HG02571 (cell line): Measurements from ENCODE around the gene RERE.
"Not testable (repeated sequence)": the region's sequence is repeated elsewhere in the genome, so short reads cannot be mapped to it uniquely, and the experiment has no call there.

Source experiments
- ATAC-seq: cut with Tn5 transposase; IDR thresholded peaks from one replicate; pipeline ENCODE4 v1.9.1; 2021; ENCODE audit warnings: mild to moderate bottlenecking, moderate library complexity; ENCODE audit not compliant: unreplicated experiment

RERE gene

GRCh38 chr1:8754247-8754650 lies 63.2 kb downstream of the RERE start:
- ATAC-seq = no peak

- ATAC-seq = no peak
Measured at GRCh38 chr1:8753736-8754135, 63.7 kb downstream of the RERE start.

GRCh38 chr1:8752921-8753713 lies 64.3 kb downstream of the RERE start:
- ATAC-seq = no peak

DNA sequence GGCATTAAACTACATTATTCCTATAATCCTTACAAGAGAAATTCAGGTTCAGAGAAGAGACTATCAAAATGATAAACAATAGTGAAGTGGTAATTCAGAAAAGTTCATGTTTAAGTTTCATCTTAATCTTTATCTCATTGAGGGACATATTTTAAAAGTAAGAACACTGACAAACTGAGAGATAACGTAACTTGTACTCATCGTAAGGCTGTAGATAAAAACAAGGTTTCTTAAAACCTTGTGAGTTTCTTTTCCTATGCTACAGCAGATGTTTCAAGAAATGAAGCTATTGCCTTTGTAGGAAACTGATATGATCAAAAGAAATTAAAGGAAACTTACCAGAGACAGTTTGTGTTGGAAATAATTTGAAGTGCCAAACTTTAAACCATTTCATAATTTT lies 65.0 kb downstream of the RERE start:
- ATAC-seq = no peak

DNA sequence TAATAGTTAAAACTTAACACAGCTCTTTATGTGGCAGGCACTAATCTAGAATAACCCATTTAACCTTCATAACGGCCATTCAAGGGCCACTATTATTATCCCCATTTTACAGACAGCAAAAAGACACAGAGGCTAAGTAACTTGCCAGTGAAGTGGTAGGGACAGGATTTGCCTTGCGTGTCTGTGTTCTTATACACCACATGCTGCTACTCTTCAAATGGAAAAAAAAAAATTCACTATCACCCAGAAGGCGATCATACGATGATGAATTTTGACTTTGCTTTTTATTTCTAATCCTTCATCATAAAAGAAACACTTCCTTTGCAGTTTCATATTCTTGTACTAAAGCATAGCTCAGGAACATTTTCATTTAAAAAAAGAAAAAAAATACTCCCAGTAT lies 65.5 kb downstream of the RERE start:
- no peak for ATAC-seq

DNA sequence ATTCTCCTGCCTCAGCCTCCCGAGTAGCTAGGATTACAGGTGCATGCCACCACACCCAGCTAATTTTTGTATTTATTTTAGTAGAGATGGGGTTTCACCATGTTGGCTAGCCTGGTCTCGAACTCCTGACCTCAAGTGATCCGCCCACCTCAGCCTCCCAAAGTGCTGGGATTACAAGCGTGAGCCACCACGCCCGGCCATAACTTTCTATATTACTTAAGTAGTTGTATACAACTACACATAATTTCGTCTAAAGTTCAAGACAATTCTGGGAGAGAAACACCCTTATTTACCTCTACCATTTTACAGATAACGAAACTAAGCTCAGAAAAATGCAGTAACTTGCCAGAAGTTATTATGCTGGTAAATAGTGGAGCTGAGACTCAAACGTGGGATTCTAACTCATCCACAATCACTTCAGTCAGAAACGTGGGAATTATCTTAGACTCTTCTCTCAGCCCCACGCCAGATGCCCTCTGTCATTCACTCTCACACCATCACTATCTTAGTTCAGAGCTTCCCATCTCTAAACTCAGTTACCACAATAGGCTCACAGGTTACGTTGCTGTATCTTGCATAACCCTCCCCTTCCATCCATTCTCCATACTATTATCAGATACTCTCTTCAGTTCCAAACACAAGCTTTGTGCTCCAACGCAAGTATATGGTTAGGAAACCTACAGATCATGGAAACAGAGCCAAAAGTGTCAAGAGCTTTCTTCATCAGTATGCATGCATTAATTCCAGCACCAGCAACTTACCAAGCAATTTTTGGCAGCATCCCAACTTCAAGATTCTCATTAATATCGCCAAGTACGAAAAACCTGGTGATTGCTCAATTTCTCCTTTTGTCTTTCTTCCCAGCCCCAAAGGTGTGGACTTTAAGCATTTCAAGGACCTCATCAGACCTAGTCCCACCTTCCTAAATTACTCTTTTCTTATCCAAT lies 69.3 kb downstream of the RERE start:
- ATAC-seq = no peak

- no peak for ATAC-seq
Measured at GRCh38 chr1:8746554-8746953, 70.9 kb downstream of the RERE start.

DNA sequence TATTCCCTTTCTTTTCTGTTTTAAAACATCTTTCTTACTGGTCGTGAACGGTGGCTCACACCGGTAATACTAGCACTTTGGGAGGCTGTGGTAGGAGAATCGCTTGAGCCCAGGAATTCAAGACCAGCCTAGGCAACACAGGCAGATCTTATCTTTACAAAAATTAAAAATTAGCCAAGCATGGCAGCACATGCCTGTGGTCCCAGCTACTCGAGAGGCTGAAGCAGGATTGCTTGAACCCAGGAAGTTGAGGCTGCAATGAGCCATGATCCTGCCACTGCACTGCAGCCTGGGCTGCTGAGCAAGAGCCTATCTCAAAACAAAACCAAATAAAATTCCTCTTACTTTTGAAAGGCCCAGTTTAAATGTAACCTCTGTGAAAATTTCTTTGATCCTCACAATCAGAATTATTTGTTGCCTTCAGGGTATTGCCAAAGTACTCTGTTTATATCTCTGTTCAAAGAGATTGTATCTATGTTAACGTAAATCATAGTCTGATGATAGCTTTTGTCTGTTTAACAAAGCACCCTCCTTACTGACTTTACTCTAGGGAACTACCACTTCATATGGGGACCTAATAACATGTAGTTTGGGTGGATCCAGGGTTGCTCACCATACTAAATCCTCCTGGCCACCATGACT lies 71.6 kb downstream of the RERE start:
- ATAC-seq = no peak

GRCh38 chr1:8745346-8745745 lies 72.1 kb downstream of the RERE start:
- no peak for ATAC-seq

DNA sequence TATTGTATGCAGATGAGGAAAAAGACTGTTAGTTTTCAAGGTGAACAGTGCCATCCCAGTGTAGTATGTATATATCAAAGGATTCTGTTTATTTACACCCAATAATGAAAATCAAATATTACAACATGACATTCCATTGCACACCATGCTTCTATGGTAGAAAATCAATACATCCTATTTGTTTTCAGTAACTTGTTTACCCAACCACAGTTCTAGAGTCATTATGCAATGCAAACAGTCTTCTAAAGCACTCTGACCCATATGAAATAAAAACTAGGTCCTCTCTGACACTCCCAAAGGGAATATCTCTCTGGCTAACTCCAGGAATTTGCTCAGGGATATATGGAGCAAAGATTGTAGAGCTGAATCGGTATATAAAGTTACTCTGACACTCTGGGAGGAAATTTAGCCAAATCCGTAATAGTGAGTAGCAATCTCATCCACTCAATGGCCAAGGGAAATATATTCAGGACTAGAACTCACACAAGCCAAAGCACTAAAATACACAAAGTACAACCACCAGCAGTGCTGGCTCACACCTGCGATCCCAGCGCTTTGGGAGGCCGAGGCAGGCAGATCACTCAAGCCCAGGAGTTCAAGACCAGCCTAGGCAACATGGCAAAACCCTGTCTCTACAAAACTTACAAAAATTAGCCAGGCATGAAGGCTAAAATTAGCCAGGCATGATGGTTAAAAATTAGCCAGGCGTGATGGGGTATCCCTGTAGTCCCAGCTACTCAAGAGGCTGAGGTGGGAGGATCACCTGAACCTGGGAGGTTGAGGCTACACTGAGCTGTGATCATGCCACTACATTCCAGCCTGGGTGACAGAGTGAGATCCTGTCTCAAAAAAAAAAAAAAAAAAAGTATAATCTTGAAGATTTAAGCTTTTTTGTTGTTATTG lies 75.2 kb downstream of the RERE start:
- ATAC-seq = no peak

DNA sequence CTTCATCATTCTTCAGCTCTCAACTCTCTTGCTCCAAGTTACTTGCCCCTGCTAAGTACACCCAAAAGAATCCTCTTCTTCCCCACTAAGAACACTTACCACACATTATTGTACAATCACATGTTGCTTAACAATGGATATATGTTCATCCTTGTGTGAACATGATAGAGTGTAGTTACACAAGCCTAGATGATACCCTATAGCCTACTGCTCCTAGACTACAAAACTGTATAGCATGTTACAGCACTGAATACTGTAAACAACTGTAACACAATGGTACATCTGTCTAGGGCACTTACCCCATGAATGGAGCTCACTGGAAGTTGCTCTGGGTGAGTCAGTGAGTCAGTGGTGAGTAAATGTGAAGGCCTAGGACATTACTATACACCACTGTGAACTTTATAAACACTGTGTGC lies 77.4 kb downstream of the RERE start:
- no peak for ATAC-seq

- no peak for ATAC-seq
Measured at GRCh38 chr1:8739377-8739776, 78.1 kb downstream of the RERE start.

GRCh38 chr1:8736927-8737326 lies 80.5 kb downstream of the RERE start:
- no peak for ATAC-seq

DNA sequence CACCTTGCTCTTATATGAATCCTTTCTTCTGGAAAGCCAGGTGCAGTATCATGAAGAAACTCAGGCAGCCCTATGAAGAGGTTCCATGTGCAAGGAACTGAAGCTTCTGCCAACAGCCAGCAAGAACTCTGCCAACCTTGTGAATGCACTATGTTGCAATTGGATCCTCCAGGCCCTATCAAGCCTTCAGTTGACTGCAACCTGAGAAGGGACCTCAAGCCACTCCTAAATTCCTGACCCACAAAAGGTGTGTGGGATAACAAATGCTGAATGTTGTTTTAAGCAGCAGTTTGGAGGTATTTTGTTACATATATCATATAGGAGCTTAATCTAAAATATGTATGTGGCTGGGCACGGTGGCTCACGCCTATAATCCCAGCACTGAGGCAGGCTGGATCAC lies 84.0 kb downstream of the RERE start:
- ATAC-seq = no peak

DNA sequence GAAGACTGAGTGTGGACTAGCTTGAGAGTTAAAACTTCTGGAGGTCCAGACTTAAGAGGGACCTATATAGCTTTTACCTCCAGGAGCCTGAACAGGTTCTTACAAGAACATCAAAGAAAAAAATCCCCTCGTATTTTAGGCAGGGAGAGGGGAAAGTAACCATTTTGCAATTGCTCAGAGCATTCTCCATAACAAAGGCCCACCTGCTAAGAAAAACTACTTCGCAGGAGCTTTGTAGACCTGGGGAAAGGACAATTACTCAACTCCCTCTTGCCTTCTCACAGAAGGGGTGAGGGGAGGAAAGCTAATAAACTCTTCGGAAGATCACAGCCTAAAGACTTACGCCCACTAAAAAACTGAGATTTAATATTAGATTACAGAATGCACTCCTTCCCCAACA lies 86.3 kb downstream of the RERE start:
- ATAC-seq = no peak

GRCh38 chr1:8728464-8728863 lies 89.0 kb downstream of the RERE start:
- ATAC-seq = no peak

DNA sequence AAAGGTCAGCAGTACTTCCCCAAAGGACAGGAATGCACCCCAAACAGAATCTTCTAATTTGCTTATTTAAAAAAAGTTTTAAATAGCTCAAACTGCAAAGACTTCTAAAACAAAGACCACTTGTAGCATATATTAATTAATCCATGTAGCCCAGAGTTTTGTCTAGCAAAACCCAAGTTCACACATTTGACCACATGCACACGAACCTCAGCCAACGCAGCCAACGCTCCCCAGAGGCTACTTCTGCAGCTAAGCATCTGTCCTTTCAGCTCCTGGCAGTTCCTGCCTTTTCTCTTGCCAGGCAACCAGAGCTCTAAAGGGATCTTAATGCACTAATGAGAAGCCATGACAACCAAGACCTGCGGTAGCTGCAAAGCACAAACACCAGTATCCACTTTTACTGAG lies 89.6 kb downstream of the RERE start:
- no peak for ATAC-seq

DNA sequence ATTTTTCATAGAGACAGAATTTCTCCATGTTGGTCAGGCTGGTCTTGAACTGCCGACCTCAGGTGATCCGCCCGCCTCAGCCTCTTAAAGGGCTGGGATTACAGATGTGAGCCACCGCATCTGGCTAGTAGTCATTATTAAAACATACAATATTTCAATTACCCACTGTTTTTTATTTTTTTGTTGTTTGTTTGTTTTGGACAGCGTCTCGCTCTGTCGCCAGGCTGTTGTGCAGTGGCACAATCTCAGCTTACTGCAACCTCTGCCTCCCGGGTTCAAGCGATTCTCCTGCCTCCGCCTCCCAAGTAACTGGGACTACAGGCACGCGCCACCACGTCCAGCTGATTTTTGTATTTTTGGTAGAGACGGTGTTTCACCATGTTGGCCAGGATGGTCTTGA lies 90.1 kb downstream of the RERE start:
- not testable (repeated sequence) for ATAC-seq

- not testable (repeated sequence) for ATAC-seq
Measured at GRCh38 chr1:8726801-8727186, 90.6 kb downstream of the RERE start.

GRCh38 chr1:8723010-8723409 lies 94.4 kb downstream of the RERE start:
- no peak for ATAC-seq

DNA sequence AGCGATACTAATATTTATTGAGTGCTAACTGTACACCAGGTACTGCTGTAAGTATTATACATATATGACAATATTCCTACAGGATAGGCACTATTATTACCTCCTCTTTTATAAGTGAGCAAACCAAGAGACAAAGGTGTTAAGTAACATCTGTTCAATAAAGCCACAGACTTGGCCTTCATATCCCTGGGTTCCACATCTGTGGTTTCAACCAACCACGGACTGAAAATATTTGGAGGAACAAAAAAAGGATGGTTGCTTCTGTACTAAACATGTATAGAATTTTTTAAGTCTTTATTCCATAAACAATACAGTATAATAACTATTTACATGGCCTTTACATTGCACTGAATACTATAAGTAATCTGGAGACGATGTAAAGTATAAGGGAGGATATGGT lies 95.1 kb downstream of the RERE start:
- no peak for ATAC-seq
